ENCODE measurements around the gene APBA2. TPM values are rescaled to one million over a fixed set of nuclear protein-coding genes. Genes with fewer than 3 reads are reported as not detected.

Gene APBA2
- total RNA-seq, 6 donors from 2014 or later: 3.2 to 7.9 (median 6.0) TPM

GRCh38 chr15:29089731-29090616 is 204.2 kb downstream of the APBA2 start:
- Histone ChIP-seq H3K4me1 (no peaks in the 10 kb centered on the region), H3K4me3 (peak overlapping the region in 1 of 4 donors; percentile 13), H3K27ac (peak overlapping the region in 1 of 4 donors; percentile 26), H3K27me3 (no peaks in the 10 kb centered on the region), H3K9me3 (no peaks in the 10 kb centered on the region), H3K36me3 (no peaks in the 10 kb centered on the region)
- no peak for ATAC-seq (ENCODE audit: low FRiP score in 2 of 2)
- 77 to 78% methylated on average over 14 to 15 of the region's 16 CpGs for WGBS, 2 donors
- TF ChIP-seq POLR2AphosphoS5 (IDR thresholded peaks at IDR 0.05) (no peak), EP300 (IDR thresholded peaks at IDR 0.05) (no peak), POLR2A (IDR thresholded peaks at IDR 0.05) (no peak), CTCF (IDR thresholded peaks at IDR 0.05) (peak in 1 of 6 experiments; percentile 12)
- DNase-seq: no peak

DNA sequence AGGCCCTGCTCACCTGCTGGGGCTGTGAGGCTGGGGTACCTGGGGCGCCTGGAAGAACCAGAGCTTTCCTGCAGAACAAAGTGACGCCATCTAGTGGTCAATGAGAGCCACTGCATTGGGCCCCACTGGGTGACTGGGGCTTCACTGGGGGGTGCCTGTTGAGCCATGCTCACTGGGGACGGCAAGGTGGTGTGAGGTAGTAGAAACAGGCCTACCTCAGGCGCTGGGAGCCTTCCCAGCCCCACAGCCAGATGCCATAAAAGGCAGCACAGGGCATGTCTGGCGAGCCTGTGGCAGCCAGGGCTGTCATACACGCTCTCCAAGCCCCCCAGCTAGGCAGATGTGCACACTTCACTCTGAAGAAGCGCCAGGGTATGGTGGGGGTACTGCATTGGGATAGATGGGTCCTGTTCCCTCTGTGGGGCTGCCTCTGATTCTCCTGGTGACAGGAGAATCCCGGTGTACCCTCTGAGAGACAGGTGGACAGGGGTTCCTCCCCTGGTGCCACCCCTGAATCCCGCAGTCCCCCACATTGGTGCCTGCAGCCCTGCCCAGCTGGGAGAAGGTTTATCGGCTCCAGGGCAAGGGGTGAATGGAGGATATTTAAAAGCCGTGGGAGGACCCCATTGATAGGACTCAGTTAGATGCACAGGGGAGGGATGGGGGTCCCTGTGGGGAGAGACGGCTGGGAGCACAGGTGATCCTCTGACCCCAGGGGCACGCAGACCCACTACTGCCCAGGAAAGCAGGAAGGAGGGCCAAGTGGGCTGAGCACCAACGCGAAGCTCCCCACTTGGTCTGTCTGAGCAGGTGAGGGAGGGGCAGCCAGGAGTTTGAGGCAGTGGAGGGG is 205.1 kb downstream of the APBA2 start:
- 84 to 87% methylated on average over 10 to 15 of the region's 15 CpGs for WGBS, 2 donors
- ATAC-seq (ENCODE audit: low FRiP score in 2 of 2) (no peak), DNase-seq (no peak)
- Histone ChIP-seq H3K4me1 (no peaks in the 10 kb centered on the region), H3K27ac (no peak overlapping the region), H3K9me3 (no peaks in the 10 kb centered on the region), H3K4me3 (no peak overlapping the region), H3K27me3 (no peaks in the 10 kb centered on the region), H3K36me3 (no peaks in the 10 kb centered on the region)
- no peak for TF ChIP-seq POLR2A (IDR thresholded peaks at IDR 0.05)
- peak; percentile 24 to 54 (median 50) for TF ChIP-seq CTCF (IDR thresholded peaks at IDR 0.05)
- TF ChIP-seq EP300 (IDR thresholded peaks at IDR 0.05): no peak
- TF ChIP-seq POLR2AphosphoS5 (IDR thresholded peaks at IDR 0.05): no peak

DNA sequence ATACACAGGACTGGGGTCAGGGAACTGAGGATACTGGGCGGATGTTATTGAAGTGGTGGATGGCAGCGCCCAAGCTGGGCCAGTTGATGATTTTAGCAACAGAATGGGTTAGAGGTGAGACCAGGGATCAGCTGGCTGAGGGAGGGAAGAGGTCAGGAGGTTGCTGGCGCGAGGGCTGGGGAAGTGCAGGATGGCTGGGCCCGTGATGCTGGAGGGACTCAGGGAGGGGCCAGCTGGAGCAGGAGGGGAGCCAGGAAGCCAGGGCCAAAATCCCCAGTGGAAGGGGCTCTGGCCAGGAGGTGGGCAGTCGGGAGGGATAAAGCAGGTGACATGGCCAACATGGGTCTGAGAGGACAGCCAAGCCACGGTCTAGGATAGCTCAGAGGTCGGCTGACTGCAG is 205.9 kb downstream of the APBA2 start:
- Histone ChIP-seq H3K4me3 (no peak overlapping the region), H3K36me3 (no peaks in the 10 kb centered on the region), H3K9me3 (no peaks in the 10 kb centered on the region), H3K27ac (no peak overlapping the region), H3K27me3 (no peaks in the 10 kb centered on the region), H3K4me1 (no peaks in the 10 kb centered on the region)
- no peak for ATAC-seq (ENCODE audit: low FRiP score in 2 of 2)
- no peak for TF ChIP-seq CTCF (IDR thresholded peaks at IDR 0.05)
- TF ChIP-seq EP300 (IDR thresholded peaks at IDR 0.05): no peak
- no peak for TF ChIP-seq POLR2AphosphoS5 (IDR thresholded peaks at IDR 0.05)
- TF ChIP-seq POLR2A (IDR thresholded peaks at IDR 0.05): no peak
- no peak for DNase-seq
- WGBS, 2 donors: 84 to 88% methylated on average over 8 of the region's 8 CpGs

DNA sequence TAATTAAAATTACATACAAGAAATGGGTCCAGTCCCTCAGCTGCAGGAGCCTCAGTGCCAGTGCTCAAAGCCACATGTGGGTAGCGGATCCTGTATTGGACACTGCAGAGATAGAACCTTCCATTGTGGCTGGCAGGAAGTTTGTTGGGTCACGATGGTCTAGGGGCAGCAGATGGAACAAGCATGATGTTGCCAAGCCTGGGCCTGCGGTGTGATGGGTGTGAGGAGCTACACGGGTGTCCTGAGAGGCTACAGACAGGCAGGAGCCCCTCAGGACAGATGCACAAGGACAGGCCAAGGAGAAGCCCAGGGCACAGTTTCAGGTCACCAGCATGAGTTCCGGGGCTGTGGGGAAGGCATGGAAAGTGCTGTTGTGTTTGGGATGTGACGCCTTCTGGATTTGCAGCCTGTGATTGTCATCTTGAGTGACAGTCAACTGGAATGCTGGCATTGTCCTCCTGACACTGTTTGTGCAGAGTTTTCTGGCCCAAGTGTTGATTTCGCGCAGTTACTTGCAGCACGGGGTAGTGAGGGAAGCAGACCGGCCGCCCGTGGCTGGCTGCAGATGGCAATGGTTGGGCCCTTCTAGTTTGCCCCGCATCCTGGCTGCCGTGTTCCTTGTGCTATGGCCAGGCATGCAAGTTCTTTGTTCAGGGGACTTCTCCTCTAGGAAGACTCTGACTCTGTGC is 206.7 kb downstream of the APBA2 start:
- no peak overlapping the region for H3K27ac ChIP-seq
- no peak overlapping the region for H3K4me3 ChIP-seq
- H3K4me1 ChIP-seq: no peaks in the 10 kb centered on the region
- ATAC-seq (ENCODE audit: low FRiP score in 2 of 2): no peak
- no peak for DNase-seq
- WGBS, 2 donors: 92 to 95% methylated on average over 8 to 9 of the region's 14 CpGs
- H3K9me3 ChIP-seq: no peaks in the 10 kb centered on the region
- TF ChIP-seq CTCF (IDR thresholded peaks at IDR 0.05): no peak
- no peak for TF ChIP-seq POLR2AphosphoS5 (IDR thresholded peaks at IDR 0.05)
- no peak for TF ChIP-seq EP300 (IDR thresholded peaks at IDR 0.05)
- no peak for TF ChIP-seq POLR2A (IDR thresholded peaks at IDR 0.05)
- H3K36me3 ChIP-seq: no peaks in the 10 kb centered on the region
- H3K27me3 ChIP-seq: no peaks in the 10 kb centered on the region

Measured in upper lobe of left lung (tissue), 6 donors.